ENCODE results near the gene HOXA6.

The HOXA6 gene

GRCh38 chr7:27123007-27123476, 24.5 kb downstream of the HOXA6 start:
- DNase-seq: no peak
- no peak for TF ChIP-seq CTCF (IDR thresholded peaks at IDR 0.05)
- Histone ChIP-seq H3K9me3 (no peaks in the 10 kb centered on the region), H3K27ac (no peak overlapping the region), H3K4me3 (no peak overlapping the region), H3K4me1 (peaks cover 0 to 17% (median 8%) of the 10 kb centered on the region in 4 donors), H3K27me3 (no peaks in the 10 kb centered on the region), H3K36me3 (peaks cover 4 to 10% (median 7%) of the 10 kb centered on the region in 3 donors)
- intact Hi-C loops (cut with DNase I; ENCODE audit: low total_unique reads): no loop called here

- DNase-seq: no peak
- intact Hi-C loops (cut with DNase I; ENCODE audit: low total_unique reads): no loop called here
- H3K4me3 ChIP-seq: no peak overlapping the region
Measured at GRCh38 chr7:27122077-27122910, 25.3 kb downstream of the HOXA6 start.

GRCh38 chr7:27121684-27122076, 25.9 kb downstream of the HOXA6 start:
- no peak for TF ChIP-seq CTCF (IDR thresholded peaks at IDR 0.05)
- Histone ChIP-seq H3K27ac (no peak overlapping the region), H3K27me3 (no peaks in the 10 kb centered on the region), H3K9me3 (no peaks in the 10 kb centered on the region), H3K4me1 (peaks cover 0 to 25% (median 13%) of the 10 kb centered on the region in 4 donors), H3K4me3 (no peak overlapping the region), H3K36me3 (peaks cover 4 to 10% (median 7%) of the 10 kb centered on the region in 3 donors)
- intact Hi-C loops (cut with DNase I; ENCODE audit: low total_unique reads): no loop called here
- DNase-seq: no peak

More at GRCh38 chr7:27122077-27122910, 25.3 kb downstream of the HOXA6 start:
- TF ChIP-seq CTCF (IDR thresholded peaks at IDR 0.05): no peak
- Histone ChIP-seq H3K4me1 (peaks cover 0 to 23% (median 8%) of the 10 kb centered on the region in 4 donors), H3K9me3 (no peaks in the 10 kb centered on the region), H3K36me3 (peaks cover 4 to 10% (median 7%) of the 10 kb centered on the region in 3 donors), H3K27ac (no peak overlapping the region), H3K27me3 (no peaks in the 10 kb centered on the region)

- Histone ChIP-seq H3K9me3 (no peaks in the 10 kb centered on the region), H3K27ac (no peak overlapping the region), H3K4me3 (no peak overlapping the region), H3K36me3 (peaks cover 4 to 10% (median 7%) of the 10 kb centered on the region in 3 donors), H3K4me1 (peaks cover 0 to 34% (median 25%) of the 10 kb centered on the region in 4 donors), H3K27me3 (no peaks in the 10 kb centered on the region)
- DNase-seq: no peak
- intact Hi-C loops (cut with DNase I; ENCODE audit: low total_unique reads): no loop called here
- no peak for TF ChIP-seq CTCF (IDR thresholded peaks at IDR 0.05)
Measured at GRCh38 chr7:27119412-27119911, 28.1 kb downstream of the HOXA6 start.

GRCh38 chr7:27118580-27118979, 29.0 kb downstream of the HOXA6 start:
- no peak for DNase-seq
- Histone ChIP-seq H3K27me3 (no peaks in the 10 kb centered on the region), H3K4me3 (no peak overlapping the region), H3K9me3 (no peaks in the 10 kb centered on the region), H3K27ac (no peak overlapping the region), H3K36me3 (peaks cover 4 to 10% (median 7%) of the 10 kb centered on the region in 3 donors), H3K4me1 (peaks cover 0 to 41% (median 29%) of the 10 kb centered on the region in 4 donors)
- TF ChIP-seq CTCF (IDR thresholded peaks at IDR 0.05): no peak
- intact Hi-C loops (cut with DNase I; ENCODE audit: low total_unique reads): no loop called here

Data from tibial artery (tissue), 4 donors.